Dedifferentiated amniotic fluid mesenchymal stem cell (primary cell): ENCODE data around the gene FBLN7.
"Not testable (repeated sequence)": the region's sequence is repeated elsewhere in the genome, so short reads cannot be mapped to it uniquely, and the experiment has no call there.

ENCODE experiments used
- DNase-seq: peaks from one replicate; pipeline ENCODE4 v3.0.0-alpha.2; 2016; ENCODE audit errors: extremely low spot score

The FBLN7 gene

DNA sequence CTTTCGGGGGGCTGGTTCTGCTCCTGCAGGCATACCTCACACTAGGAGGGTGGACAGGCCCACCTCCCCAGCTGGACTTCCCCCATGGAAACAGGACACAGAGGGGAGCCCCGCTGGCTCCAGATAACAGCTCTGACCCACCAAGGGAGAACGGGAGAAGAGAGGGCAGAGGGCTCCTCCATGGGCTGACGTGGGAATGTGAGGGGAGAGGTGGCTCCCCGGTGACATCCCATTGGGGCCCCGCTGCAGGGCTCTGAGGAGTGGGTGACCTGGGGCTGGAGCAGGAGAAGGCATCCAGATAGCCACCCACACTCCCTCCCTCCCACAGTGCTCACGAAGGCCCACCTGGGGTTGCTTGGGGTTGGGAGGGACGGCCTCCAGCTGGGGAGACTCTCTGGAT, 45.9 kb downstream of the FBLN7 start:
- no peak for DNase-seq

DNA sequence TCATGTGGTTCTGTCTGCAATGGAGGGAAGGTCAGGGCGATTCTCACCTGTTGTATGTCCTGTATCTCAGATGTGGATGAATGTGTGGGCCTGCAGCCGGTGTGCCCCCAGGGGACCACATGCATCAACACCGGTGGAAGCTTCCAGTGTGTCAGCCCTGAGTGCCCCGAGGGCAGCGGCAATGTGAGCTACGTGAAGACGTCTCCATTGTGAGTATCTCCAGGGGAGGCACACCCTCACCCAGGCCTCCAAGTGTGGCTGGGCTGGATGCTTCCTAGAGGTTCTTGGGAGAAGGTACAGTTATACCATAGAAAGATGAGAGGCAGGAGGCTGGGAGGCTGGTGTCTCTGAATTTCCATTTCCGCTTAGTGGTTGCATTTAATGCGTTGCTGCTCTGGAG, 46.9 kb downstream of the FBLN7 start:
- DNase-seq, result no peak

DNA sequence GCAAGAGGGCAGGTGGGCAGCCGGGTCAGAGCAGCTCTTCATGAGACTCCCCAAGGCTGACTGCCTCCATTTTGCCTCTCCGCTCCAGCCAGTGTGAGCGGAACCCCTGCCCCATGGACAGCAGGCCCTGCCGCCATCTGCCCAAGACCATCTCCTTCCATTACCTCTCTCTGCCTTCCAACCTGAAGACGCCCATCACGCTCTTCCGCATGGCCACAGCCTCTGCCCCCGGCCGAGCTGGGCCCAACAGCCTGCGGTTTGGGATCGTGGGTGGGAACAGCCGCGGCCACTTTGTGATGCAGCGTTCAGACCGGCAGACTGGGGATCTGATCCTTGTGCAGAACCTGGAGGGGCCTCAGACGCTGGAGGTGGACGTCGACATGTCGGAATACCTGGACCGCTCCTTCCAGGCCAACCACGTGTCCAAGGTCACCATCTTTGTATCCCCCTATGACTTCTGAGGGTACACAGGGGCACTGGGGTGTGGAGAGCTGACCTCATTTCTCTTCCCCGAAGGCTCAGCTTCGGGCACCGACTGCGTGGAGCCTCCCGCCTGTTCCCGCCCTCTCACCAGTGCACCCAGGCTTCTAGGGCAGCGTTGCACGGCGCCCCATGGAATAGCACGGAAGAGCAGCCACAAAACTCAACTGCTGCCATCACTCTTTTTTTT, 49.0 kb downstream of the FBLN7 start:
- no peak for DNase-seq

DNA sequence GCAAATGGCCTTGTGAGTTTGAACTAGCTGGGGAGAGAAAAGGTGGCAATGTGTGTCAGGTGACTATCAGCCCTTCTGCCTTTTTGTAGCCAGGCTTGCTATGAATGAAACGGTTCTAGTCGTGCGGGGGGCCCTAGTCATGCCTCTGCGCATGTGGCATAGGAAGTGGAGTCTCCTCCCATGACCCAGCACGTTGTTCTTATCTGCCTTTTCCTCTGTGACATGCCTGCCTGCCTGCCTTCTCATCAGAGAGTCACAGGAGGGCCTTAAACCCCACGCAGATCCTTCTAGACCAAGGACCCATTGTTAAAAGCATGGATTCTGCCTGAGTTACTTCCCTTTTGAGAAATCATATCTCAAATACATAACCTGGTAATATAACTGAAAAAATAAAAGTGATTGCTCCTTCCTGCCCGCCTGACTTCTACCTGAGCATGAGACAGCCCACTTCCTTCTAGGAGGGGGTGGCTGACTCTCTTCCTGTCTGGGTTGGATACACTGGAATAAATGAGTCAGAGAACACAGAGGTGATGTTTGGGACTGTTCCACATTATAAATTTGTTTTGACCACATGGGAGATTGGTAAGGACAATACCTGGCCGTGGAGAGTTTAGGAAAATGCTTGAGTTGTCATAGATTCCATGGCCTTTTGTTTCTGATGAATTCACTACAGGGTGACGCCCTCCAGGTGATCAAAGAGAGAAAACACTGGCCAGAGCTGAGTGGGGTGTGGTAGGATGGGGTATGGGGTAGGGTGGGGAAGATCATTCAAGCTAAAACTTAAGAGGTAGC, 49.8 kb downstream of the FBLN7 start:
- no peak for DNase-seq

DNA sequence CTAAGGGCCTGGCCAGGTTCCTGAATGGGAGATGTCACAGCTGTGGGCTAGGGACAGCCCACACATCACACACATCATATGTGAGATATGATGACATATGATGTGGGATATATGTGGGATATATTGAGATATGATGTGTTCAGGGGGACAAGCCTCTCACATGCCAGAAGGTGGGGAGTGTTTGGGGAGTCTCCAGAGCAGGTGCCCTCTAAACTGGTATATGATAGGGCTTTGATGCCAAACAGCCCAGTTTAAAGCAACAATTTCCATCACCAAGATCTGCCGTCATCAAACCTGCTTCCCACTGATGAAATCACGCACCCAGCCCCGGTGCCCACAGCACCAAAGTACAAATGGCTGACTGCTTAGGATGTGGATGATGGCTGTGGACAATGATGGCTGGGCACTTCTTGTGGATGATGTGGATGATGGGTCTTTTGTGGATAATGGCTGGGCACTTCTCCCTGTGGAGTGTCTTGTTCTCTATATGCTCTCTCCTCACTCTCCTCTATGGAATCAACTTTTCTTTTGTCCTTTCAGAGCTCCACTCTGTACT, 50.9 kb downstream of the FBLN7 start:
- no peak for DNase-seq

DNA sequence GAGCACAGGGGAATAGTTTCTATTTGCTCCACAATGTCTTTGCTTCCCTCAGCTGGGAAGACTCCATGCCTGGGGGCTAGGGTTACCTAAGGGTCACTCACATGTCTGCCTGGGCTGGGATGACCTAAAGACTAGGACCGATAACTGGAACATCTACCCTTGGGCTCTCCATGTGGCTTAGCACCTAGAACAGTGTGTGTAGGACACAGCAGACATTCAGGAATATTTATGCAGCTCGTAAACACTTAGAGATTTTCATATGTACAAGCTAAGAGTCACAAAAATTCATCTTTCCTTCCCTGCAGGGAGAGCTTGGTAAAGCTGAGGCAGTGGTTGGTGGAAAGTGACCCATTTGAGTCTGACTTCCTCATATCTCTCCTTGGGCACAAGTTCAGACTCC, 55.8 kb downstream of the FBLN7 start:
- DNase-seq, result no peak

DNA sequence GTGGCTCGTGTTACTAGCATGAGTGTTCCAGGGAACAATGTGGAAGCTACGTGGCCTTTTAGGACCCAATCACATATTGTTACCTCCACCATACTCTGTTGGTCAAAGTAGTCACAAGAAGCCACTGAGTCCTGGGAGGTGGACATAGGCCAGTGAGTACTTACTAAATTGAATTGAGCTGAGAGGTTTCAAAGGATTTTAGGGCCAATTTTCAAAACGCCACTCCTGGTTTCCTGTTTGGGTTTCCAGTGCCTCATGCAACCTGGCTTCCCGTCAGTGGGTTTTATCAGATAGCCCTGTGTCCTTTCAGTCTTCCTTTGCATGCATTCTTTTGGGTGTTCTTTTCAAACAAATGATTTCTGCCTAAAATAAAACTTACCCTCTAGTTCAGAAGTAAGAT, 56.3 kb downstream of the FBLN7 start:
- DNase-seq, result no peak

DNA sequence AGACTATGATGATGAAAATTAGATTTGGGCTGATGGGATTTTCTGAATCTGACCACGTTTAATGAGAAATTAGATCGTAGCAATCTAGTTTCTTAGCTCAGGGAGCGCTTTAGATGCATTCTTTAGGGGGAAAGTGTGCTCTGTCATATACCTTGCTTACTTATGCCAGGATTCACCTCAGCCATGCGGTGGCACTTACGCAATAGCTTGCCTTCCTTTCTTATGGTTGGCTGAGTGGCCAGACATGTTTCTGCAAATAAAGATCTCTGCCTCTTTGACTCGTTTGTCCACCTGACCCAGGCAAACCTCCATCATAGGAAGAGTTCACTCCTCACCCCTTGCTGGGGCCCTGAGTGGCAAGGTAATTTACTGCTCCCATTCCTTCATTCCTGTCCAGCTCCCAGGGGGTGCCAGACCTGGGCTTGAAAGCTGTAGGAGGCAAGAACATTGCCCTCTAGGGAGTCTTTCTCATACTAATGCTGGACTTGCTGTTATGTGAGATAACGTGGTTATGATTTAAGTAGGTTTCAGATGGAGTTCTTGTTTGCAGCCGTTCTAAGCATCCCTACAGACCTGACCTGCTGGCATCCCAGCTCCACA, 57.1 kb downstream of the FBLN7 start:
- DNase-seq, result no peak

DNA sequence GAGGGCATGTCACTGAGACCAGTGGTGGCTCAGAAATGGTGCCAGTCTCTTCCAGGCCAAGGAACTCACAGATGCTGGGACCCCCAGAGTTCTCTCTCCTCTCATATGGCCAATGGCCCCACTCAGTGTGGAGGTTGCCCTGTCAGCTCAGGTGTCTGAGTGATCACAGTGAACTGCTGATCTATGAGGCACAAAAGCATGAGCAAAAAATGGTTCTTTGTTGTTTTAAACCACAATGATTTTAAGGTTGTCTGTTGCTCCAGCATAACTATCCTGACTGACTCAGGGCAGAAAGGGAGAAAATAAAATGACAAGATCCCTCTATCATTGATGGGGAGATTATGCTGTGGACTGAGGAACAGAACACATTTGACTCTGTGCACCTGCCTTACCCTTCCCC, 57.8 kb downstream of the FBLN7 start:
- no peak for DNase-seq

DNA sequence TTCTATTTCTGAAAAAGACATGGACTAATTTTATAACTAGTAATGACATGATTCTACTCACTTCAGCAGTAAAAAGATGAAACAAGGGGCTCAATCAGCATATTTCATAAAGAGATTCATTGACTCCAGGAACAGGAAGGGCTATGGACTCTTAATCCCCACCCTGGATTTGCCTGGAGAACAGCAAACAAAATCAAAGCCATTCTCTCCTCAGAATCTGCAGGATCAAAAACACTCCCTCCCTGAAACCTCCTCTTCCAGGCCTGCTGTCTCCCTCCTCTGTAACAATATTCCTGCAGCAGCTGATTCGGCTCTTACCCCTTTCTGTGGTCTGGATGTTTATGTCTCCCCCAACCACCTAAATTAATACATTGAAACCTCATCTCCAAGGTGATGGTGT, 59.7 kb downstream of the FBLN7 start:
- no peak for DNase-seq

DNA sequence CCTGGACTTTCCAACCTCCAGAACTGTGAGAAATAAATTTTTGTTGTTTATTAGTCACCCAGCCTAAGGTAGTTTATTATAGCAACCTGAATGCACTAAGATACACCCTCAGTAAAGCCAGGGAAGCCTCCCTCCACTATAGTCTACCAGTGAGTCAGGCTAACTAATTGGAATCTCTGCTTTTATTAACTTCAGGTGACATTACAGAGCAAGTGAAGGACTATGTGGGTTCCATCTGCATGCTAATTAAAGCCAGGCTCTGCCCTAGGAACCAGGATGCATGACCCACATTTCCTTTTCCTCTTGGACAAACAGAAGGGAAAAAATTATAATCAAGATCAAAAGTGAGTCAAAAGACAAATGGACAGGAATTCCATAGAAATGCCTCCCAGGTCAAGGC, 60.6 kb downstream of the FBLN7 start:
- DNase-seq, result no peak

DNA sequence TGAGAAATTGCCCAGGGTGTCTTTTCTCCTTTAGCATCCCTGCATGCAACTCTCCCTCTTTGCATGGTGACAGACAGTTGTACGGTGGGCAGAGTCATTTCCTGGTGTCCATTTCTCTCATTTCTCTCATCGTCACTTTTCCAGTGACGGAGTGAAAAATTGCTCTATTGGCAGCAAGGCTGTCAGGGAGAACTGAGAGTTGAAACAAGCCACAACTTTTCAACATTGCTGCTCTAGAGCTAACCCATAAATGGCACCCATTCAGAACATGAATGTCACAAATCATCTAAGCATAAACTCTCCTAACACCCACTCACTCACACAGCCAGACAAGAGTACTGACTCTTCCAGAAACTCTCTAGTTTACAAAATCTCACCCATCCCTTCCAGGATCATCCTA, 61.0 kb downstream of the FBLN7 start:
- no peak for DNase-seq

DNA sequence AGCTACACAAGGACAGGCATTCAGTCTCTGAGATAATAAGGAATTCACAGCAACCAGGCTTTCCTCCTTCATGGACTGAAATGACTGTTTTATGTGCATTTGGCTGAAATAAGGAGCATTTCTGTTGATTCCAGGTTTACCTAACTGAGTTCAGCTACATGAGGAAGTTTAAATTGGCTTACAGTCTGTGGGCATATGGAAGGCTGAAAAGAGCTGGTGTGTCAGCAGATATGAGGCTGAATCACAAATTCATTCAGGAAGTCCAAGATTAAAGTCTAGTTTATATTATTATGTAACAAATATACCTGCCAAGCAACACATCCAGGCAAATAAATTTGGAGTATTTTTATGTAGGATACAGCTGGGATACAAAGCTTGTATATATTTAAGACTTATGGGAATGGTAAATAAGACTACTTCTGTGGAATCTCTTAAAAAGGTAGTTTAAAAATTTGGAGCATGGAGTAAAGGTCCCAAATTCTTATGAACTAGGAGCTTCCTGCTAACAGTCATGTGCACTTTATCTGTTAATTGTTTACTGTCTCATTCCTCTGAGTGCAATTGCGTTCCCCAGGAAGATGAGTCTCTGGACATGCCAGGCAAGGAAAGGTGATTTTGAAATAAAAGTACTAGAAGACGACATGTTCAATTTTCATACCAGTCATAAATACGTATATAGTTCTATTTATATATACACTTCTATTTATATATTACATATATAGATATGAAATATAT, 63.7 kb downstream of the FBLN7 start:
- DNase-seq, result no peak

DNA sequence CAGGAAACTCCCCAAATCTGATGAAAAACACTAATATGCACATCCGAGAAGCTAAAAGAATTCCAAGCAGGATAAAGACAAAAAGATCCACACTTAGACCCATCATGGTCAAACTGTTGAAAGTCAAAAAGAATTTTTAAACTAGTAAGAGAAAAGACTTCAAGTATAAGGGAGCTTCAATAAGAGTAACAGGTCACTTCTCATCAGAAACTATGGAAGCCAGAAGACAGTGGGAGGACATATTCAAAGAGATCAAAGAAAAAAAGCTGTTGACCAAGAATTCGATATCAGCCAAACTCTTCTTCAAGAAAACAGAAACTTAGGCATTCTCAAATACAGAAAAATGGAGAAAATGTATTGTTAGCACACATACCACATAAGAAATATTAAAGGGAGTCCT, 66.2 kb downstream of the FBLN7 start:
- DNase-seq, result no peak

DNA sequence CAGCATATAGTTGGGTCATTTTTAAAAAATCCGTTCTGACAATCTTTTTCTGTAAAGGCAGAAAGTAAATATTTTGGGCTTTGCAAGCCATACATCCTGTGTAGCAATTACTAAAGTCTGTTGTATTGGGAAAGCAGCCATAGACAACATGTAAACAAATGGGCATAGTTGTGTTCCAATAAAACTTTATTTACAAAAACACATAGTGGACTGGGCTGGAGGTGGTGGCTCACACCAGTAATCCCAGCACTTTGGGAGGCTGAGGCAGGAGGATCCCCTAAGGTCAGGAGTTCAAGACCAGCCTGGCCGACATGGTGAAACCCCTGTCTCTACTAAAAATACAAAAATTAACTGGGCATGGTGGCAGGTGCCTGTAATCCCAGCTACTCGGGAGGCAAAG, 69.7 kb downstream of the FBLN7 start:
- not testable (repeated sequence) for DNase-seq

DNA sequence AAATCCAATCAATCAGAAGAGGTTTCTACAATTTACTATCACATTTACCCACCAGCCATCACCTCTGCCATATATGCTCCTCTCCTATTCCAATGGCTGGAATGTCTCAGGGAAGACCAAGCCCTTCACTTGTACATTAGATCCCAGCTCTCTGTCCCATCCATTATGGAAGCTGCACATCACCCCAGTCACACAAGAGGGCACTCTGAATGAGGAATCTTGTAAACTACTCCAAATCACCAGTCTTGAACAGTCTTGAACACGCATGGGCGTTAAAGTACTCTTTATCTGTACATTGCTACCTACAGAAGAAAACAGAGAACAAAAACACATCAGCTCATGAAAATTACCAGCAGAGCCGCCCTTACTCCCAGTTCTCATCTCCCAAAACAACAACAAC, 78.0 kb downstream of the FBLN7 start:
- no peak for DNase-seq

DNA sequence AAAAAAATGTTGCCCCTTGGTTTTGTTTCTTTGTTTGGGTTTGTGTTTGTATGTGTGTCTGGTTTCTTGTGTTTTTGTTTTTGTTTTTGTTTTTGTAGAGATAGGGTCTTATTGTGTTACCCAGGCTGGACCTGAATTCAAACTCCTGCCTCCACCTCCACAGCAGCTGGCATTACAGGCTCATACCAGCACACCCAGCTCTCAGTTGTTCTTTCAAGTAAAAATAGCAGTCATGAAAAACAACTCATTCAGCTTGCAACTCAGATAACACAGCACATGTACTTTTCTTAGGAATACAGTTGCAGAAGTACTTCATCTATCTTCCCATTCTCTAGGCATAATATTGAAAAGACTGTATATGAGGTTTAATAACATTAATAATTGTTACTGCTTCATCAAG, 79.7 kb downstream of the FBLN7 start:
- DNase-seq, result no peak

DNA sequence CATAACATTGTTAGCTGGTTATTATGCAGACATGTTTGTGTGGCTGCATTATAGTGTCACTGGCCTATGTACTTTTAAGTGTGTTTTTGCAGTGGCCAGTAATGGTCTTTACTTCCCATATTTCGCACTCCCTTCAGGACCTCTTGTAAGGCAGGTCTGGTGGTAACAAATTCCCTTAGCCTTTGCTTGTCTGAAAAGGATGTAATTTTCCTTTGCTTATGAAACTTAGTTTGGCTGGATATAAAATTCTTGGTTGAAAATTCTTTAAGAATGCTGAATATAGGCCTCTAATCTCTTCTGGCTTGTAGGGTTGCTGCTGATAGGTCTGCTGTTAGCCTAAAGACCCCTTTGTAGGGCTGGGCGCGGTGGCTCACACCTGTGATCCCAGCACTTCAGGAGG, 82.0 kb downstream of the FBLN7 start:
- DNase-seq, result no peak

DNA sequence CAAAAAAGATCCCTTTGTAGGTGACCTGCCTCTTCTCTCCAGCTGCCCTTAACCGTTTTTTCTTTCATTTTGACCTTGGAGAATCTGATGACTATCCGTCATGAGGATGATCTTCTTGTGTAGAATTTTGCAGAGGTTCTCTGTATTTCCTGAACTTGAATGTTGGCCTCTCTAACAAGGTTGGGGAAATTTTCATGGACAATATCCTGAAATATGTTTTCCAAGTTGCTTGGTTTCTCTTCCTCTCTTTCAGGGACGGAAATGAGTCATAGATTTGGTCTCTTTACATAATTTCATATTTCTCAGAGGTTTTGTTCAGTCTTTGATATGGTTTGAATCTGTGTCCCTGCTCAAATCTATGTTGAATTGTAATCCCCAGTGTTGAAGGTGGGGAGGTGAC, 82.6 kb downstream of the FBLN7 start:
- no peak for DNase-seq

DNA sequence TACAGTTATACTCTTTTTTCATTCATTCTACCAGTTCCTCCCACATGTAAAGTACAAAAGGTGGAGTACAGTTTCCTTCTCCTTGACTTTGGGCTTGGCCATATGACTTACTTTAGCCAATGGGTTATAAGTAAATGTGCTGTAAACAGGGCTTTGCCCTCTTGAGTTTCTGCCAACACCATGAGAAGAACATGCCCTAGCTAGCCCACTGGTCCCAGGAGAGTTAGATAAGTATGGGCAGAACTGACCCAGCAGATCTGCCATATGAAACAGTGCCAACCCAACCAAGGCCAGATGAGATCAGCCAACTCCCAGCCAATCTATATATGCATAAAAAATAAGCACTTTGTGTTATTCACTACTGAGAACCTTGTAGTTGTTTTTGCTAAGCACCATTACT, 91.2 kb downstream of the FBLN7 start:
- no peak for DNase-seq

DNA sequence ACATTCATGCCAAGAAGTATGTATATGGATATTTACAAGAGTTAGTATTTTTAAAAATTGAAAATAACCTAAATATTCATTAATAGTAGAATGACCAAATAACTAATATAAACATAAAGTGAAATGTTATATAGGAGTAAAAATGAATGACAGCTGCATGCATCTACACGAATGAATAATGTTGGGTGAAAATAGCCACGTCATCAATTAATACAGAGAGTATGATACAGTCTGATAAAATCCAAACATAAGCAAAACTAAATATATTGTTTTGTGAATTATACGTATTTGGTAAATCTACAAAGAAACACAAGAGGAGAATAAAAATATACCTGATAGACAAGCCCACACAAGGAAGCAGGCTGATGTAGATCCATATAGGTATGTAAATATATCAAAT, 92.2 kb downstream of the FBLN7 start:
- DNase-seq, result no peak
